Suppressor macrophage (primary cell): ENCODE results near the gene SMIM14.
"Not testable (repeated sequence)": the region's sequence is repeated elsewhere in the genome, so short reads cannot be mapped to it uniquely, and the experiment has no call there.

ENCODE experiments used
- DNase-seq, 4 experiments: peaks; one replicate each; pipeline ENCODE4 v3.0.0-alpha.2; 2020 to 2022

Gene SMIM14

DNA sequence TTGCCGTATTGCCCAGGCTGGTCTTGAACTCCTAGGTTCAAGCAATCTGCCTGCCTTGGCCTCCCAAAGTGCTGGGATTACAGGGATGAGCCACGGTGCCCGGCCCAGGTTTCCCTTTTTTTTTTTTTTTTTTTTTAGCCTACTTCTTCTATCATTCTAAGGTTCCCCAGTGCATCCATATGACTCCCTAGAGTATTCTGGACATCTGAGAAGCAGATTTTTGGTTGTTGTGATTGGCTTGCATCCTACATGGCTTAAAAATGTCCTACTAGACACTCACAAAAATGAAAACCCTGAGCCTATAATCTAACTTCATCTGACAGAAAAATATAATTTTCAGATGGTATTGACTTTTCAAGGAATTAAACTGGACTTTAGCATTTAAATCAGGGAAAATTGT, 41.7 kb downstream of the SMIM14 start:
- no peak for DNase-seq

DNA sequence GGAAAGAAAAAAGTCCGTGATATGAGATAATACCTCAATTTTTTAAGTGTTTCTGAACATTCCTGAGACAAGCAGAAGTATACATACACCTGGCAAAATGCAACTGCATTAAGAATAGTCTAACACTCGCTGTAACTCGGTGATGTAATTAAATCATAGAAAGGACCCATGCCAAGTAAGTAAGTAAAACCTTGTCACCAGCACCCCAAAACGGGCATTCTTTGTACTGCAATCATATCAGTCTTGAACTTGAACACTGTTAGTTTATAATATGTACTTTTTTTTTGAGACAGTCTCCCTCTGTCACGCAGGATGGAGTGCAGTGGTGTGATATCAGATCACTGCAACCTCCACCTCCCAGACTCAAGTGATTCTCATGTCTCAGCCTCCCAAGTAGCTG, 47.4 kb downstream of the SMIM14 start:
- DNase-seq = no peak

DNA sequence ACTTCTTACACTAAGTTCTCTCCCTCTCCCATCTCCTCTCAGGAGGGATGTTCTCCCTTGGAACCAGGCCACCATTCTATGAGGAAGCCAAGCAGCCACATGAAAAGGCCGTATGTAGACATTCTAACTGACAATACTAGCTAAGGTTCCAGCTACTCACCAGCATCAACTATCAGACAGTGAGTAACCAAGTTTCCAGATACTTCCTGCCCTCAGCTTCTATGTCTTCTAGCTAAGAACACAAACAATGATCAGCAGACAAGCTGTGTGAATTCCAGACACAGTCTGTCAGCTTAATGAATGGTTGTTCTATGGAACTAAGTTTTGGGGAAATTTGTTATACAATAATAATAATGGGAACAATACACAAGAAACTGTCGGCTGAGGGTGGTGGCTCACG, 50.8 kb downstream of the SMIM14 start:
- DNase-seq = no peak

DNA sequence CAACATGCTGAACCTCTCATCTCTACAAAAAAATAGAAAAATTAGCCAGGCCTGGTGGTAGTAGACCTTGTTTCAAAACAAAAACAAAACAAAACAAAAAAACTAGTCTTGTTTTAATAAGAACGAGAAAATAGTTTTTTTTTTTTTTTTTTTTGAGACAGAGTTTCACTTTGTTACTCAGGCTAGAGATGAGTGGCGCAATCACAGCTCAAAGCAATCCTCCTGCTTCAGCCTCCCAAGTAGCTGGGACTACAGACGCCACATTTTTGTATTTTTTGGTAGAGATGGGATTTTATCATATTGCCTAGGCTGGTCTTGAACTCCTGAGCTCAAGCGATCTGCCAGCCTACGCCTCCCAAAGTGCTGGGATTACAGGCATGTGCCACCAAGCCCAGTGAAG, 63.7 kb downstream of the SMIM14 start:
- peak in 1 of 4 experiments; percentile 10 for DNase-seq

DNA sequence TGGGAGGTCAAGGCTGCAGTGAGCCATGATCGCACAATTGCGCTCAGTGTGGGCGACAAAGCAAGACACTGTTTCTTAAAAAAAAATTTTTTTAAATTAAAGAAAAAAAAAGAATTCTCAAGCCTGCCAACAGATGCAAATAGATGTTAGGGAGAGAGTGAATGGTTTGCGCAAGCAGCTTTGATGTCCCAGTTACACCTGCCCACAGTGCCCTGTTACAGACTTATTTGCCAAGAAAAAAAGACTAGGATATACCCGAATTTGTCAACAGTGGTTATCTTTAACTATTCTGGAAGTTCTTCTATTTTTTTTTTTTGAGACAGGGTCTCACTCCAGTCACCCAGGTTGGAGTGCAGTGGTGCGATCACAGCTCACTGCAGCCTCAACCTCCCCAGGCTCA, 67.2 kb downstream of the SMIM14 start:
- DNase-seq = no peak

DNA sequence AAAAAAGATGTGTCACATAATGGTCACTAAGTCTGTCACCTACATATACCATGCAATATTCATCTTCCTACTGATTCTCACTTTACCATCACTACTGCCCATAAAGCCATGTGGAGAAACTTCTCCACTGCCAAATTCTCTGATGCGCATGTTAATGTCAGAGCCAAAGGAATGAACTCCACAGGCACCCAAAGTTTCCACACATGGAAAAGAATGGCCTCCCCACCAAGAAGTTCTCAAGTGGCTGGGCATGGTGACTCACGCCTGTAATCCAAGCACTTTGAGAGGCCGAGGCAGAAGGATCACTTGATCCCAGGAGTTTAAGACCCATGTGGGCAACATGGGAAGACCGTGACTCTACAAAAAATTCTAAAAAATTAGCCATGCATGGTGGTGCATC, 67.6 kb downstream of the SMIM14 start:
- DNase-seq = no peak

DNA sequence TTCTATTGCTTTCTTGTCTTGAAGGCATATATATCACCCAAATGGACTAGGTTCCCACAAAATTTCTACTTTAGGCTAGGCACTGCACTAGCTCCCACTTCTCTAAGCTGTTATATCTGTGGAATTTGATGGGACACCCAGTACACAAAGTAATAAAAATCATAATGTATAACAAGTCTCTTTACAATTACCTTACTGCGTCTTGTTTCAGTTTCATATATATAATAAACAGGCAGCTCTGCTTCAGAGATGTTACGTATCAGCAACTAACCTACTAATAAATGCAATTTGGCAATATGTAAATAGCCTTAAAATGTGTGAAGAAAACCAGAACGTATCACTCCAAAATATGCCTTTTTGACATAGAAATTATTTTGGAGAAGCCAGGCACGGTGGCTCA, 69.5 kb downstream of the SMIM14 start:
- no peak for DNase-seq

DNA sequence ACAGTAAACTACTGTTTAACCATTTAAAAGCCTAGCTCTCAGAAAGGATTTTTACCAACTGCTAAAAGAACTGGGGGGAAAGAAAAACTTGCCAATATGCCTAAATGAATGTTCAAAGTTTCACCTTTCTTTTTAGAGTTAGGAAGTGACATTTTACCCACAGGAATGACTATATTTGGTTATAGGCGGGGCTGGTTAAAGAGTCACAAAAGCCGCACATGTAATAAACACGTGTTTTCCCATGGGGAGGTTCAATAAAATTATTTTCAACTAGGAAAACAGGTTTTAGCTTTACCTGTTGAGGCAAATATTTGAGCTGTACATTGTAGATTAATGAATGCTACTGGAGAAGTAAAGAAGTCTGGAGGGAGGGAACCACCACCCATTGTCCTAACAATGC, 69.9 kb downstream of the SMIM14 start:
- no peak for DNase-seq

DNA sequence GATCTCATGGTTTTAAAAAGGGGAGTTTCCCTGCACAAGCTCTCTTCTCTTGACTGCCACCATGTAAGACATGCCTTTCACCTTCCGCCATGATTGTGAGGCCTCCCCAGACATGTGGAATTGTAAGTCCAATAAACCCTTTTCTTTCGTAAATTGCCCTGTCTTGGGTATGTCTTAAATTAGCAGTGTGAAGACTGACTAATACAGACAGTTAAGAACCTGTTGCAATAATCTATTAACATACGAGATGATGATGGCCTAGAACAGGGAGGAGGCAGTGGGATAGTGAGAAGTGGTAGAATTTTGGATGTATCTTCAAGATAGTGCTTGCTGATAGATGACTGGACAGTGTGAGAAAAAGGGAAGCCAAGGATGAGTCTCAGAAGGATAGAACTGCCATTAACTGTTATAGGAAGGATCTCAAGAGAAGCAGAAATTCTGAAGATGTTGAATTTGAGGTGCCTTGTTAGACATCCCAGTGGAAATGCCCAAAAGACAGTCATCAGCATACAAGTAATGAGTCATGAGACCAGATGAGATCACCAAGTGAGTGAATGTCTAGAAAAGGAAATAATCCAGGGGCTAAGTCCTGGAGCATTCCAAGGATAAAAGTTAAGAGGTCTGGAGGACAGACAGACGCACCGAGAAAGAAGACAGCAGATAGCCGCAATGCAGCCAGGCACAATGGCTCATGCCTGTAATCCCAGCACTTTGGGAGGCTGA, 72.6 kb downstream of the SMIM14 start:
- DNase-seq = peak; percentile 6 to 54 (median 24)

DNA sequence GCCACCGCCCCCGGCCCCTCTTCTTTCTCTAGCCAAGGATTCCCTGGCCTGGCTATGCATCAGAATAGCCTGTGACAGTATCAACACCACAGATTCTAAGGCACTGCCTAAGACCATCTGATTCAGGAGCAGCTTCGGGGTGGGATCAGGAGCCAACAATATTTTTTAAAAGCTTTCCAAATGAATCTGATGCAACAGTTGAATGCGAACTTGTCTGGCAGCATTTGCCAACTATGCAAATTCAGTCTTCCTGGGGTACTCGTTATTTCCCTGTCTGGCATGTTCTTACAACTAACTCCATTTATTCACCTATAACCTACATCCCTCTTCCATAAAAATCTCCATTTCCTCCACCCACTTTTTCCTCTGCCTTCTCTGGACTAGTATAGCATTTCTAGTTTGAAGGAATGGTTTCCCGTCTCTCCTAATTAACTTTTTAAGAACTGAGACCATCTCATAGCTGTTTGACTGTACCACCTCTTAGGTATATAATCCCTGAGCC, 75.3 kb downstream of the SMIM14 start:
- DNase-seq = no peak

DNA sequence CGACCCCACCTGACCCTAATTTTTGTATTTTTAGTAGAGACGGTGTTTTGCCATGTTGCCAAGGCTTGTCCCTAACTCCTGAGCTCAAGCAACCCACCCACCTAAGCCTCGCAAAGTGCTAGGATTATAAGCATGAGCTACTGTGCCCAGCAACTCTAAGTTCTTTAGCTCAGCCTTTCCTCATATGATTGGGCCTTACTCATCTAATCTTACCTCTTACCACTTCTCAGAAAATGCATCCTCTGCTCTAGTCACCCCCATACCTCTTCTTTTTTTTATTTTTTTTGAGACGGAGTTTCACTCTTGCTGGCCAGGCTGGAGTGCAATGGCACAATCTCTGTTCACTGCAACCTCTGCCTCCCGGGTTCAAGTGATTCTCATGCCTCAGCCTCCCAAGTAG, 75.9 kb downstream of the SMIM14 start:
- no peak for DNase-seq

DNA sequence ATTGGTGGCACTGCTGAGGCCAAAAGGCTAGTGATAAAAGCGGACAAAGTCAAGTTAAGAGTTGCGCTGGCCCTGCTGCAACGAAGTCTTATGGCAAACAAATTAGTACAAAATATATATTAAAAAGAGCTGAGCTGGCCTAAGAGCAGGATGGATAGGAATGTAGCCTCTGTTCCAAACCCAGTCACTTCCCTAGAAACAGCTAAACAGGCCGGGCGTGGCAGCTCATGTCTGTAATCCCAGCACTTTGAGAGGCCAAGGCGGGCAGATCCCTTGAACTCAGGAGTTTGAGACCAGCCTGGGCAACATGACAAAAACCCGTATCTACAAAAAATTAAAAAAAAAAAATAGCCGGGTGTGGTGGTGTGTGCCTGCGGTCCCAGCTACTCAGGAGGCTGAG, 79.0 kb downstream of the SMIM14 start:
- no peak for DNase-seq

DNA sequence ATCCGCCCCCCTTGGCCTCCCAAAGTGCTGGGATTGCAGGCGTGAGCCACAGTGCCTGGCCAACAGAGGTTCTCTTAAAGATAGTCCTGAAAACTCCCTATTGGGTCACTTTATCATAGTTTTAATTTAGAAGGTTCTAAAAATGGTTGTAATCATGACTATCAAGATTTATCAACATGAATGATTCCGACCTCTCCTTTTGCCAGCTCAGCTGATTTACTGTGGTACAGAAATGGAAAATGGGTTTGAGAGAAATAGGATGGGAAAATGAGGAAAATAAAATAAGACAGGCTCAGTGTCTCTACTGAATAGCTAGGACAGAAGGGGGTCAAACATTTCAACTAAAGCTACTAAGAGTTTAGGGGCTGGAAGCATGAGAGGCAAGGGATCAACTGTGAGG, 83.2 kb downstream of the SMIM14 start:
- no peak for DNase-seq

DNA sequence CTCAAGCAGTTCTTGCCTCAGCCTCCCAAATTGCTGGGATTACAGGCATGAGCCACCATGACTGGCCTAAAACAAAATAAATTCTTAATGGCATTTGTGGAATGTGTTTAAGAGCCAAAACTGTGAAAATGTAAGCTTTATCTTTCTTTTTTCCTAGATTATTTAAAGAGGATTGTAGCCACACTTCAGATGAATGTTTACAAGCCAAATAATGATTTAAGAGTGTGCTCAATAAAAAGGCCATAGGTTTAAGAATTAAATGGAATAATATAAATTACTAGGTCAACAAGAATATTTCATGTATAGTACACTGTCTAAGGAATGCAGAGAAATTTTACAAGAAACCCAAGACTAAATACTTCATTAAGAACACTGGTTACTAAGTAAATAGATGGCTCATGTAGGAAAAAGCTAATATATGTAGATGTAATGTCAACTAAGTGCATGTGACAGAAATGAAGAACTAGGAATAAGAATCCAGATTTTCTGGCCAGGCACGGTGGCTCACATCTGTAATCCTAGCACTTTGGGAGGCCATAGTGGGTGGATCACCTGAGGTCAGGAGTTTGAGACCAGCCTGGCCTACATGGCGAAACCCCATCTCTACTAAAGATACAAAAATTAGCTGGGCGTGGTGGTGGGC, 90.1 kb downstream of the SMIM14 start:
- no peak for DNase-seq

DNA sequence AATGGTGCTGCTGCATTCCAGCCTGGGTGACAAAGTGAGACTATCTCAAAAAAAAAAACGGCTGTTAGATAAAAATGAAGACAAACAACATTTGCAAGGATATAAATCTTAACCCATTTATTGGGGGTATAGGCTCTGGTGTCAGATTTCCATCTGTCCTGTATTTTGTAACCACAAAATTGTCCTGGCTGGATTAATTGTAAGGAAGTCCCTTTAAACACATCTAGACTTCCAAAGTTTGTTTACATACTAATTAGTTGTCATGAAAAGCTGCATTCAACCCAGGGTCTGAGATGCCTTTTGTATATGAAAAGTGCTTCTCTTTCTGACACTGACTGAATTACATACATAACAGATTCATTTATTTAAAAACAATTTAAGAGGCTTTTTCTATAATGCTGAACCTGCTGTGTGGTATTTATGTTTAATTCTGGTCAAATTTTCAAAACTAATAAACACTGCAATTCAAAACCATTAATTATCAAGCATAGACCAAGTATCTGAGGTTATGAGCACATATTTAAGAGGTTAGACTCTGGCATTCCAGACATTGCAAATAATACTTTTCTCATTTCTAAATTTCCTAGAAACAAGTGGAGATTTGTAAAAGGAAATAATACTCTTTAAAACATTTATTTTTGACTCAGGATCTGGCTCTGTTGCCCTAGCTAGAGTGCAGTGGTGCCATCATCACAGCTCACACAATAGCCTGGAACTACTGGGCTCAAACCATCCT, 93.9 kb downstream of the SMIM14 start:
- no peak for DNase-seq

DNA sequence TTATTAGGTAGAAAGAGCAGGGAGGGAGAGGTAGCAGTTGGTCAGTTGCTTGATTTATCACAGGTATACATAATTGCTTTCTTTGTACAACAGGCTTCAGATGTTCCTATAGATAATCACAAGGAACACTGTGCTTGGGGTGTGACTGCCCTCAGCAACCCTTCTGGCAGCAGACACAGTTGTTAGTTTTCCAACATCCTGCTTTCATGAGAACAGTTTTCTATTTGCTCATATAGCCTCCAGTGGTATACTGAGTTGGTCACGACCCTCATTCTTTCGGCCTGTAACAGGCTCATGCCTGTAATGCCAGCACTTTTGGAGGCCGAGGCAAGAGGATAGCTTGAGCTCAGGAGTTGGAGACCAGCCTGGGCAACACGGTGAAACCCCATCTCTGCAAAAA, 94.6 kb downstream of the SMIM14 start:
- DNase-seq = not testable (repeated sequence)

DNA sequence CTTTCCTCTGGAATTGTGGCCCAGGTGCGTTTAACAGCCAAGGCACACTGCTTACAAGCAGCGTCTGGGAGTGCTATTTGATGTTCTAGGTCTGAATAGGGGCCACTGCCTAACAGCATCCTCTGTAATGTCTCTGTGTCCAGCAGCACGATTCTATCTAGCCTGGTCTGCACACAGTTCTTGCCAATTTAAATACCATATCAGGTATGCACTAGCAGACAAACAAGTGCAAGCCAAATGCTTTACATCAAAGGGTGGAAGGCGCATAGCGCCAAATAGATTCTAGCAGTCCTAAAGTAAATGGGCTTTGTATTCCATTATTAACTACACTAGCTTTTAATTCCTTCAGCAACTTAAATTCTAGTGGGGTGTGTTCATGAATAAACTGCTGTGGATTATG, 95.6 kb downstream of the SMIM14 start:
- DNase-seq = no peak

DNA sequence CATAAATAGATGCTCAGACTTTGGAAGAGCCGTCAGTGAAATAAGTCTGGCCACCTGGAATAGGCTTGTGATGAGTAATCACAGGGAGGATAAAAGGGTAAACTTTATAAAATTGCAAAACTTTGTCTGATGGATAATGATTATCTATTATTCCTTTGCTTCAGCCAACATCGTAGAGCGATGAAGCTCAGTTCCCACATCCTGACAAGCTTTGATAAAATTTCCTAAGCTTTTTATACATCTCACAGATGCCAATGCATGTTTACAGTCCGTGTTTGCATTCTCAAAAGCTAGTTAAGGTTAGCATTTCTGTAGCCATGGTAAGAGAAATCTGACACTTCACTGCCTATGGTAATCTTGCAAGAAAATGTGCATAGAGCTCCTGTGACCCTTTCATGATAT, 96.1 kb downstream of the SMIM14 start:
- DNase-seq = no peak

DNA sequence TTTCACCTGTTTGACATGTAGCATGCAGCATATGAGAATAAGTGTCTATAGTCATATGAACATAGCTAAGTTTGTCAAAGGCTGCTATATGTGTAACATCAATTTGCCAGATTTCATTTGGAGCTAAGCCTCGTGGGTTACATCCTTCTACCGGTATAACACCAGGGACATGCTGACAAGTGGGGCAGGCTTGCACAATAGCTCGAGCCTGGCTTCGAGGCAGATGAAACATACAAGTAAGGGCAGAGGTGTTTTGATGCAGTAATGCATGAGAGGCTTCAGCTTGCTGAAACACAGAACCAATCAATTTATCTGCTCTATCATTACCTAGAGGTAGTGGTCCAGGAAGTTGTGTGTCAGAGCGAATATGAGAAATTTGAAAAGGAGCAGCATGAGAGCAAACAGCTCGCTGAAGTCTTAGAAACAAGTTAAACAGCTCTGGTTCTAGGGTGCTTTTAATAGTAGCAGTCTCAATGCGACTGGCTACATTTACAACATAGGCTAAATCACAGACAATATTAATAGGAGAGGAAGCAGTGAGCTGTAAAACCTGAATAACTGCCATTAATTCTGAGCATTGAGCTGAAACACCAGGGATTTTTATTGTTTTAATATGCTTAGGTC, 96.6 kb downstream of the SMIM14 start:
- DNase-seq = no peak

DNA sequence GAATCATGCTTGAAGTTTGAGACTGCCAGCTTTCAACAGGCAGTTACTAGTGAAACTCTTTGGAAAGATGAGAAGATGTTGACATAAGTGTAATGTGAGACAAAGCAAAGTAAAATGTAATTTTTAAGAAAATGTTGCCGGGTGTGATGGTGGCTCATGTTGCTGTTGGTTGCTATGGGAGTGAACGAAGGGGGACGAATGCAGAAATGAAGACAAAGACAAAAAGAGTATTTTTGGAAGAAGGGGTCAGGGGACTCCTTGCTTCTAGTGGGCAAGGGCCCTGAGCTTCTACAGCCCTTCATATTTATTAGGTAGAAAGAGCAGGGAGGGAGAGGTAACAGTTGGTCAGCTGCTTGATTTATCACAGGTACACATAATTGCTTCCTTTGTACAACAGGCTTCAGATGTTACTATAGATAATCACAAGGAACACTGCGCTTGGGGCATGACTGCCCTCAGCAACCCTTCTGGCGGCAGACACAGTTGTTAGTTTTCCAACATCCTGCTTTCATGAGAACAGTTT, 99.5 kb downstream of the SMIM14 start:
- no peak for DNase-seq

DNA sequence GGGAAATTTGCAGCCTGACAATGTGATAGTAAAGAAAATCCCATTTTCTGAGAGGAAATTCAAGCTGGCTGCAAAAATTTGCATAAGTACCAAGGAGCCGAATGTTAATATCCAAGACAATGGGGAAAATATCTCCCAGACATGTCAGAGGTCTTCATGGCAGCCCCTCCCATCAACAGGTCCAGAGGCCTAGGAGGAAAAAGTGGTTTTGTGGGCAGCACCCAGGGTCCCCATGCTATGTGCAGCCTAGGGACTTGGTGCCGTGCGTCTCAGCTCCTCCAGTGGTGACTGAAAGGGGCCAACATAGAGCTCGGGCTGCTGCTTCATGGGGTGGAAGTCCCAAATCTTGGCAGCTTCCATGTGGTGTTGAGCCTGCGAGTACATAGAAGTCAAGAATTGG, 105.1 kb downstream of the SMIM14 start:
- no peak for DNase-seq

DNA sequence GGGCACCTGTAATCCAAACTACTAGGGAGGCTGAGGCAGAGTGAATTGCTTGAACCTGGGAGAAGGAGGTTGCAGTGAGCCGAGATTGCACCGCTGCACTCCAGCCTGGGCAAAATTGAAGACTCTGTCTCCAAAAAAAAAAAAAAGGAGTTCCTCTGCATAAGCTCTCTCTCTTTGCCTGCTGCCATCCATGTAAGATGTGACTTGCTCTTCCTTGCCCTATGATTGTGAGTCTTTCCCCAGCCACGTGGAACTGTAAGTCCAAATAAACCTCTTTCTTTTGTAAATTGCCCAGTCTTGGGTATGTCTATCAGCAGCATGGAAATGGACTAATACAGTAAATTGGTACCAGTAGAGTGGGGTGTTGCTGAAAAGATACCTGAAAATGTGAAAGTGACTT, 106.4 kb downstream of the SMIM14 start:
- not testable (repeated sequence) for DNase-seq

DNA sequence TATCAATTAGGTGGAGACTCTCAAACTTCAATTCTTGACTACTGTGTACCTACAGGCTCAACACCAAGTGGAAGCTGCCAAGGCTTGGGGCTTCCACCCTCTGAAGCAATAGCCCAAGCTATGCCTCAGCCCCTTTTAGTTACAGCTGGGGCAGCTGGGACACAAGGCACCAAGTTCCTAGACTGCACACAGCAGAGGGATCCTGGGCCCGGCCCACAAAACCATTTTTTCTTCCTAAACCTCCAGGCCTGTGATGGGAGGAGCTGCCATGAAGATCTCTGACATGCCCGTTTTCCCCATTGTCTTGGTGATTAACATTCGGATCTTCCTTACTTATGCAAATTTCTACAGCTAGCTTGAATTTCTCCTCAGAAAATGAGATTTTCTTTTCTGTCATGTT, 108.0 kb downstream of the SMIM14 start:
- DNase-seq = no peak
